HG03135 (cell line): Measurements from ENCODE around the gene DAZAP1.

ENCODE experiments used
- ATAC-seq: cut with Tn5 transposase; IDR thresholded peaks from one replicate; pipeline ENCODE4 v1.9.1; 2021; ENCODE audit warnings: mild to moderate bottlenecking, moderate library complexity; ENCODE audit not compliant: unreplicated experiment

Gene DAZAP1

DNA sequence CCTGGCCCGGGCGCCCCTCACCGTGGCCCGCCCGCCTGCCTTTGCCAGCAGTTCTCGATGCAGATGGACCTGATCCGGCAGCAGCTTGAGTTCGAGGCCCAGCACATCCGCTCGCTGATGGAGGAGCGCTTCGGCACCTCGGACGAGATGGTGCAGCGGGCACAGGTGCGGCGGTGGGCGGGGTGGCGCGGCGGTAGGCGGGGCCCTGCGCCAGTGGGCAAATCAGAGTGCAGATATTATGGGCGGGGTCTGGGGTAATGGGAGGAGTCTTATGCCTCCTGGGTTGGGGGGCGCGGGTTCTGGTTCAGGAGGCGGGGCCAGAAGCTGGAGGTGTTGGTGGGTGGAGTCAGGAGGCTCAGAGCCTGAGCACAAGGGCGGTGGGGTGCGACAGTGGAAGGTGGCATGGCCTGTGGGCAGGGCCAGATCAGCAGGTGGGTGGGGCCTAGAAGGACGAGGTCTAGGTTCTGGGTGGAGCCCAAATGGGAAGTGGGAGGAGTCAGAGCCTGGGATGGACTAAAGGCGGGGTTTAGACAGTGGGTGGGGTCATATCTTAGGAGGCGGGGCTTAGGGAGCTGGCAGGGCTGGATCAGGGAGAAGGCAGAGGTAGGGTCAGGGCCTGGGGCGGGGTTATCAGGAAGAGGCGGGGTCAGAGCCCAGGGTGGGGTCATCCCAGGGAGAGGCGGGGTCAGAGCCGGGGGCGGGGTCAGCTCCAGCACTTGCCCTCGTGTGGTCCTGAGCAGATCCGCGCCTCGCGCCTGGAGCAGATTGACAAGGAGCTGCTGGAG, 48.1 kb downstream of the DAZAP1 start:
- no peak for ATAC-seq

GRCh38 chr19:1456121-1456900, 48.9 kb downstream of the DAZAP1 start:
- no peak for ATAC-seq

GRCh38 chr19:1457031-1457739, 49.8 kb downstream of the DAZAP1 start:
- no peak for ATAC-seq

- ATAC-seq, result no peak
Observed at GRCh38 chr19:1457892-1458291, 50.5 kb downstream of the DAZAP1 start.

DNA sequence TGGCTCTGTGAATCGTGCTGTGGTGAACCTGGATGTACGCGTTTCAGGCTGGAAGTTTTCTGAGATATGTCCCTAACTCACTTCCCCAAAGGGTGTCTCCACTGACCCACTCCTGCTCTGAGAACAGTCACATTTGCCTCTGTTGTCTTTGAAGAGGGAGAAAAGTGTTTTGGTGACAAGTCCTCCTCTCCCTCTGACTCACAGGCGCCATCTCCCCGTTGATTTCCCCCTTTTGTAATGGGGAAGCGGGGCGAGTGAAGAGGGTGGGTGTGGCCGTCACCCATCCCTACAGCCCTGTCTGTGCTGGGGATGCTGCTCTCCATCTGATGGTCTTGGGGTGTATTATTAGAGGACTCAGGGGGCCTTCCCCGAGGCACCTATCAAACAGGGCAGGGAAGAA, 52.1 kb downstream of the DAZAP1 start:
- no peak for ATAC-seq

GRCh38 chr19:1460033-1460995, 52.9 kb downstream of the DAZAP1 start:
- no peak for ATAC-seq

GRCh38 chr19:1461862-1462261, 54.5 kb downstream of the DAZAP1 start:
- no peak for ATAC-seq

DNA sequence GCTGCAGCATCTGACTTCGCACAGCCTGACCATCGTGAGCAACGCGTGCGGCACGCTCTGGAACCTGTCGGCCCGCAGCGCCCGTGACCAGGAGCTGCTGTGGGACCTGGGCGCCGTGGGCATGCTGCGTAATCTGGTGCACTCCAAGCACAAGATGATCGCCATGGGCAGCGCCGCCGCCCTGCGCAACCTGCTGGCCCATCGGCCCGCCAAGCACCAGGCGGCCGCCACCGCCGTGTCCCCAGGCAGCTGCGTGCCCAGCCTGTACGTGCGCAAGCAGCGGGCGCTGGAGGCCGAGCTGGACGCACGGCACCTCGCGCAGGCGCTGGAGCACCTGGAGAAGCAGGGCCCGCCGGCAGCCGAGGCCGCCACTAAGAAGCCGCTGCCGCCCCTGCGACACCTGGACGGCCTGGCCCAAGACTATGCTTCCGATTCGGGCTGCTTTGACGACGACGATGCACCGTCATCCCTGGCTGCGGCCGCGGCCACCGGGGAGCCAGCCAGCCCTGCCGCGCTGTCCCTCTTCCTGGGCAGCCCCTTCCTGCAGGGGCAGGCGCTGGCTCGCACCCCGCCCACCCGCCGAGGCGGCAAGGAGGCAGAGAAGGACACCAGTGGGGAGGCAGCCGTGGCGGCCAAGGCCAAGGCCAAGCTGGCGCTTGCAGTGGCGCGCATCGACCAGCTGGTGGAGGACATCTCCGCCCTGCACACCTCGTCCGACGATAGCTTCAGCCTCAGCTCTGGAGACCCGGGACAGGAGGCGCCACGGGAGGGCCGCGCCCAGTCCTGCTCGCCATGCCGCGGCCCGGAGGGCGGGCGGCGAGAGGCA, 58.0 kb downstream of the DAZAP1 start:
- ATAC-seq, result no peak

DNA sequence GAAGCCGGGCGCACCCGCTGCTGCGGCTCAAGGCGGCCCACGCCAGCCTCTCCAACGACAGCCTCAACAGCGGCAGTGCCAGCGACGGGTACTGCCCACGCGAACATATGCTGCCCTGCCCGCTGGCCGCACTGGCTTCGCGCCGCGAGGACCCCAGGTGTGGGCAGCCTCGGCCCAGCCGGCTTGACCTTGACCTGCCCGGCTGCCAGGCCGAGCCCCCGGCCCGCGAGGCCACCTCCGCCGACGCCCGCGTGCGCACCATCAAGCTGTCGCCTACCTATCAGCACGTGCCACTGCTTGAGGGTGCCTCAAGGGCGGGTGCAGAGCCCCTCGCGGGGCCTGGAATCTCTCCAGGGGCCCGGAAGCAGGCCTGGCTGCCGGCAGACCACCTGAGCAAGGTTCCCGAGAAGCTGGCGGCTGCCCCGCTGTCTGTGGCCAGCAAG, 58.7 kb downstream of the DAZAP1 start:
- ATAC-seq, result no peak

- no peak for ATAC-seq
Observed at GRCh38 chr19:1466461-1467214, 59.3 kb downstream of the DAZAP1 start.

GRCh38 chr19:1467215-1467489, 59.8 kb downstream of the DAZAP1 start:
- ATAC-seq, result no peak

- no peak for ATAC-seq
Observed at GRCh38 chr19:1467490-1468273, 60.3 kb downstream of the DAZAP1 start.

DNA sequence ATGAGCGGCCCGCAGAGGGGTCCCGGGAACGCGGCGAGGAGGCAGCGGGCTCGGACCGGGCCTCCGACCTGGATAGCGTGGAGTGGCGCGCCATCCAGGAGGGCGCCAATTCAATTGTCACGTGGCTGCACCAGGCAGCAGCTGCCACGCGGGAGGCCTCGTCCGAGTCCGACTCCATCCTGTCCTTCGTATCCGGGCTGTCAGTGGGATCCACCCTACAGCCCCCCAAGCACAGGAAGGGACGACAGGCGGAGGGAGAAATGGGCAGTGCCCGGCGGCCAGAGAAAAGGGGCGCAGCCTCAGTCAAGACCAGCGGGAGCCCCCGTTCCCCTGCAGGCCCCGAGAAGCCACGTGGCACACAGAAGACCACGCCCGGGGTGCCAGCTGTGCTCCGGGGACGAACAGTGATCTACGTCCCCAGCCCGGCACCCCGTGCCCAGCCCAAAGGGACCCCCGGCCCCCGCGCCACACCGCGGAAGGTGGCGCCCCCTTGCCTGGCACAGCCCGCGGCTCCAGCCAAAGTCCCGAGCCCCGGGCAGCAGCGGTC, 61.0 kb downstream of the DAZAP1 start:
- no peak for ATAC-seq

GRCh38 chr19:1468821-1469254, 61.5 kb downstream of the DAZAP1 start:
- ATAC-seq, result no peak

- ATAC-seq, result no peak
Observed at GRCh38 chr19:1469255-1470054, 62.1 kb downstream of the DAZAP1 start.

- no peak for ATAC-seq
Observed at GRCh38 chr19:1470055-1470304, 62.6 kb downstream of the DAZAP1 start.

DNA sequence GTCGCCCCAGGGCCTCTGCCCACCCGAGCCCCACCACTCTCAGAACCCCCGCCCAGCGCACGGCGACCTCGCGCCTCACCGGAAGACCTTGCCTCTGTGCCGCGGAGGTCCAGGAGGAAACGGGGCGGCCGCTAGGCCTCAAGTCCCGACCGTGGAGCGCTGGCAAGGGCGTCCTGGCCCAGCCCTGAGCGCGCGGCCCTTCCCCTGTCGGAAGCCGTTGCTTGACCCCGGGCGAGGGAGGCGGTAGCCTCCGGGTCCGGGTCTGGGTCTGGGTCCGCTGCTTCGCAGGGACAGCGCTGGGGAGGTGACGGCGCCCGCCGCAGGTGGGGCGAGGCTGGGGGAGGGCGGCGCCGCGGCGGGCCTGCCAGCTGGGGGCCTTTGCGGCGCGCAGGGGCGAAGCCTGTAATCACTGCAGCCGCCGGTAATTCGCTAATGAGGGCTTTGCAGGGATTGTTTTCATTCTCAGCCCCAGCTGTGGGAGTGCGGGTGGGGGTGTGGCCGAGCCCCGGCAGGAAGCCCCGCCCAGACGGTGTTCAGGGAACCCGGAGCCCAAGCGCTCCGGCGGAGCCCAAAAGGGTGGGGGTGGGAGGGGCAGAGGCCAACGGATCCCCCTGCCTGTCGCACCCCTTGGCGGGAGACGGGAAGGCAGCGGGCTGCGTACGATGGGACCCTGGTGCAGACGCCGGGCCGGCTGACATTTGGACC, 63.1 kb downstream of the DAZAP1 start:
- ATAC-seq, result no peak
